Ascending aorta (tissue), 2 donors: ENCODE data around the gene PIGL. TPM values are rescaled to one million over a fixed set of nuclear protein-coding genes. Genes with fewer than 3 reads are reported as not detected.
A peak's percentile ranks its signal among the peaks of the same experiment; 100 is the strongest.
"Not testable (repeated sequence)": the region's sequence is repeated elsewhere in the genome, so short reads cannot be mapped to it uniquely, and the experiment has no call there.

Experiments used
- DNase-seq, 2 donors: peaks; one replicate each; pipeline ENCODE4 v3.0.0-alpha.2; 2019; ENCODE audit warnings: low spot score in 2 of 2
- H3K27ac ChIP-seq, 2 donors: fragments of 200-600 bp; sonication (generic); one replicate each; pipeline ENCODE4 v1.5.1; 2016 to 2017; ENCODE audit warnings: mild to moderate bottlenecking in 1 of 2
- H3K27me3 ChIP-seq: fragments of 200-600 bp; sonication (generic); one replicate; pipeline ENCODE4 v1.5.1; 2017
- H3K36me3 ChIP-seq, 2 donors: fragments of 200-600 bp; sonication (generic); one replicate each; pipeline ENCODE4 v1.5.1; 2016
- H3K4me1 ChIP-seq, 2 donors: fragments of 200-600 bp; sonication (generic); one replicate each; pipeline ENCODE4 v1.5.1; 2016 to 2017; ENCODE audit warnings: mild to moderate bottlenecking in 1 of 2
- H3K4me3 ChIP-seq, 2 donors: fragments of 200-600 bp; sonication (generic); one replicate each; pipeline ENCODE4 v1.5.1; 2016 to 2017; ENCODE audit warnings: mild to moderate bottlenecking in 1 of 2
- H3K9me3 ChIP-seq, 2 donors: fragments of 200-600 bp; sonication (generic); one replicate each; pipeline ENCODE4 v1.5.1; 2016
- CTCF ChIP-seq, 3 experiments: fragments of 200-600 bp in 2 of 3; fragments of 450-650 bp in 1 of 3; sonication (generic) in 2 of 3; IDR thresholded peaks; one replicate each; pipeline ENCODE4 v1.5.1; 2016 to 2019; ENCODE audit warnings: antibody characterized with exemption in 3 of 3, mild to moderate bottlenecking in 1 of 3, moderate library complexity in 1 of 3
- intact Hi-C: fragments of 100-400 bp; cut with DNase I; formaldehyde crosslinking; loops from one replicate; pipeline ENCODE4 v1.15.1; 2023
- total RNA-seq: library from RNA; depleted of rRNA; stranded (reverse); fragments of >200 nt; gene quantifications from one replicate; pipeline ENCODE4 v1.1.0, GENCODE V29; 2016

Gene PIGL
- total RNA-seq, 1 donor from 2014 or later, result 6.2 TPM

- intact Hi-C loops, result no loop called here
- no peaks in the 10 kb centered on the region for H3K27me3 ChIP-seq
- H3K9me3 ChIP-seq, result no peaks in the 10 kb centered on the region
- no peak for DNase-seq
- H3K4me1 ChIP-seq, result peaks cover 0 to 2% of the 10 kb centered on the region in 2 donors
- H3K36me3 ChIP-seq, result peaks cover 7% of the 10 kb centered on the region in 2 donors
- TF ChIP-seq CTCF (IDR thresholded peaks at IDR 0.05), result peak in 1 of 3 experiments; percentile 18
- H3K4me3 ChIP-seq, result no peak overlapping the region
- H3K27ac ChIP-seq, result no peak overlapping the region
These were observed 87.8 kb downstream of the PIGL start for GRCh38 chr17:16304830-16305229.

GRCh38 chr17:16306211-16306610, 89.2 kb downstream of the PIGL start:
- Histone ChIP-seq H3K9me3 (no peaks in the 10 kb centered on the region), H3K27ac (no peak overlapping the region), H3K4me3 (no peak overlapping the region), H3K27me3 (no peaks in the 10 kb centered on the region), H3K4me1 (peaks cover 0 to under 1% of the 10 kb centered on the region in 2 donors), H3K36me3 (peaks cover 7% of the 10 kb centered on the region in 2 donors)
- no peak for TF ChIP-seq CTCF (IDR thresholded peaks at IDR 0.05)
- DNase-seq, result no peak
- intact Hi-C loops, result no loop called here

GRCh38 chr17:16312061-16312460, 95.1 kb downstream of the PIGL start:
- H3K27me3 ChIP-seq, intact Hi-C loops, H3K27ac ChIP-seq, H3K4me1 ChIP-seq, H3K9me3 ChIP-seq, H3K4me3 ChIP-seq, DNase-seq: not testable (repeated sequence)
- H3K36me3 ChIP-seq, result peaks cover 1 to 11% of the 10 kb centered on the region in 2 donors

- intact Hi-C loops, result no loop called here
- DNase-seq, result no peak
- Histone ChIP-seq H3K4me3 (no peak overlapping the region), H3K9me3 (no peaks in the 10 kb centered on the region), H3K4me1 (no peaks in the 10 kb centered on the region), H3K27me3 (no peaks in the 10 kb centered on the region), H3K27ac (no peak overlapping the region), H3K36me3 (peaks cover 0 to 13% of the 10 kb centered on the region in 2 donors)
- no peak for TF ChIP-seq CTCF (IDR thresholded peaks at IDR 0.05)
These were observed 96.4 kb downstream of the PIGL start for GRCh38 chr17:16313139-16314090.

GRCh38 chr17:16314189-16314588, 97.2 kb downstream of the PIGL start:
- DNase-seq, result no peak
- peaks cover 0 to 19% of the 10 kb centered on the region in 2 donors for H3K36me3 ChIP-seq

More at GRCh38 chr17:16314189-16314588, 97.2 kb downstream of the PIGL start:
- Histone ChIP-seq H3K27ac (no peak overlapping the region), H3K27me3 (no peaks in the 10 kb centered on the region), H3K9me3 (no peaks in the 10 kb centered on the region), H3K4me1 (no peaks in the 10 kb centered on the region), H3K4me3 (no peak overlapping the region)
- TF ChIP-seq CTCF (IDR thresholded peaks at IDR 0.05), result no peak
- intact Hi-C loops, result no loop called here
